GM12872 (cell line): ENCODE measurements around the gene SLC12A1.

Experiments
- CTCF ChIP-seq: IDR thresholded peaks from 3 replicates; pipeline ENCODE4 v1.5.1; 2011; ENCODE audit warnings: low read depth, mild to moderate bottlenecking, low read length, moderate library complexity; ENCODE audit not compliant: insufficient read depth

SLC12A1 gene

GRCh38 chr15:48324949-48325348, 118.8 kb downstream of the SLC12A1 start:
- no peak for TF ChIP-seq CTCF

- no peak for TF ChIP-seq CTCF
These were observed 119.3 kb downstream of the SLC12A1 start for GRCh38 chr15:48325400-48325799.

GRCh38 chr15:48330105-48330785, 124.1 kb downstream of the SLC12A1 start:
- no peak for TF ChIP-seq CTCF

- no peak for TF ChIP-seq CTCF
These were observed 125.0 kb downstream of the SLC12A1 start, which contains the start of gene DUT for GRCh38 chr15:48330855-48331795. DUT (plus strand) TSS chr15:48331429; CDS start chr15:48331516, 87 bp downstream.

- no peak for TF ChIP-seq CTCF
These were observed 125.9 kb downstream of the SLC12A1 start for GRCh38 chr15:48331796-48332641.

GRCh38 chr15:48332642-48333034, 126.5 kb downstream of the SLC12A1 start:
- TF ChIP-seq CTCF = no peak

- no peak for TF ChIP-seq CTCF
These were observed 127.4 kb downstream of the SLC12A1 start for GRCh38 chr15:48333540-48333939.
